ENCODE results near the gene FRMPD1. TPM values are rescaled to one million over a fixed set of nuclear protein-coding genes. Genes with fewer than 3 reads are reported as not detected.

Gene FRMPD1
- total and polyA plus RNA-seq, 2 donors from 2014 or later: 0.19 to 0.90 TPM

GRCh38 chr9:37625036-37625757 is 25.6 kb upstream of the FRMPD1 start:
- Histone ChIP-seq H3K4me3 (ENCODE audit: low read length in 3 of 3) (no peak overlapping the region), H3K27ac (ENCODE audit: low read depth in 2 of 2, low read length in 2 of 2) (no peak overlapping the region), H3K9ac (ENCODE audit: low read length in 3 of 3) (no peak overlapping the region), H3K9me3 (ENCODE audit: control insufficient read depth in 2 of 3, insufficient read depth in 1 of 3, low read length in 3 of 3) (no peaks in the 10 kb centered on the region), H3K4me1 (ENCODE audit: control insufficient read depth in 2 of 3, insufficient read depth in 2 of 3, low read depth in 1 of 3, low read length in 3 of 3) (no peaks in the 10 kb centered on the region), H3K27me3 (ENCODE audit: control insufficient read depth, insufficient read depth, low read length) (no peaks in the 10 kb centered on the region), H3K36me3 (ENCODE audit: control insufficient read depth in 2 of 3, insufficient read depth in 3 of 3, low read length in 3 of 3) (no peaks in the 10 kb centered on the region)
- intact Hi-C loops (cut with DNase I): no loop called here
- FAIRE-seq (no peak), DNase-seq (no peak)
- TF ChIP-seq CTCF (IDR thresholded peaks at IDR 0.05; ENCODE audit: borderline replicate concordance, extremely low read depth, insufficient read depth): no peak

GRCh38 chr9:37625758-37626147 is 25.0 kb upstream of the FRMPD1 start:
- H3K27me3 ChIP-seq (ENCODE audit: control insufficient read depth, insufficient read depth, low read length): no peaks in the 10 kb centered on the region
- FAIRE-seq (no peak), DNase-seq (no peak)
- intact Hi-C loops (cut with DNase I): no loop called here
- H3K36me3 ChIP-seq (ENCODE audit: control insufficient read depth in 2 of 3, insufficient read depth in 3 of 3, low read length in 3 of 3): no peaks in the 10 kb centered on the region
- H3K27ac ChIP-seq (ENCODE audit: low read depth in 2 of 2, low read length in 2 of 2): no peak overlapping the region
- no peaks in the 10 kb centered on the region for H3K4me1 ChIP-seq (ENCODE audit: control insufficient read depth in 2 of 3, insufficient read depth in 2 of 3, low read depth in 1 of 3, low read length in 3 of 3)
- H3K9me3 ChIP-seq (ENCODE audit: control insufficient read depth in 2 of 3, insufficient read depth in 1 of 3, low read length in 3 of 3): no peaks in the 10 kb centered on the region
- no peak for TF ChIP-seq CTCF (IDR thresholded peaks at IDR 0.05; ENCODE audit: borderline replicate concordance, extremely low read depth, insufficient read depth)
- no peak overlapping the region for H3K9ac ChIP-seq (ENCODE audit: low read length in 3 of 3)
- no peak overlapping the region for H3K4me3 ChIP-seq (ENCODE audit: low read length in 3 of 3)

- Histone ChIP-seq H3K27me3 (ENCODE audit: control insufficient read depth, insufficient read depth, low read length) (no peaks in the 10 kb centered on the region), H3K36me3 (ENCODE audit: control insufficient read depth in 2 of 3, insufficient read depth in 3 of 3, low read length in 3 of 3) (no peaks in the 10 kb centered on the region), H3K4me1 (ENCODE audit: control insufficient read depth in 2 of 3, insufficient read depth in 2 of 3, low read depth in 1 of 3, low read length in 3 of 3) (no peaks in the 10 kb centered on the region), H3K4me3 (ENCODE audit: low read length in 3 of 3) (no peak overlapping the region), H3K27ac (ENCODE audit: low read depth in 2 of 2, low read length in 2 of 2) (no peak overlapping the region), H3K9me3 (ENCODE audit: control insufficient read depth in 2 of 3, insufficient read depth in 1 of 3, low read length in 3 of 3) (no peaks in the 10 kb centered on the region), H3K9ac (ENCODE audit: low read length in 3 of 3) (no peak overlapping the region)
- intact Hi-C loops (cut with DNase I): no loop called here
- DNase-seq (no peak), FAIRE-seq (no peak)
- TF ChIP-seq CTCF (IDR thresholded peaks at IDR 0.05; ENCODE audit: borderline replicate concordance, extremely low read depth, insufficient read depth): no peak
Measured at GRCh38 chr9:37626708-37627292, 24.0 kb upstream of the FRMPD1 start.

All from kidney (tissue), 14 donors.